ENCODE results near the gene DCAF6. TPM values are rescaled to one million over a fixed set of nuclear protein-coding genes. Genes with fewer than 3 reads are reported as not detected.

DCAF6 gene
- total RNA-seq, 1 donor from 2014 or later = 42.7 TPM

- Mint-ChIP-seq H3K27ac (no peak overlapping the region), H3K36me3 (ENCODE audit: insufficient read depth) (peaks cover 13% of the 10 kb centered on the region), H3K4me3 (ENCODE audit: low read depth) (no peak overlapping the region), H3K27me3 (no peaks in the 10 kb centered on the region), H3K9me3 (ENCODE audit: low read depth) (no peaks in the 10 kb centered on the region), H3K4me1 (ENCODE audit: low read depth) (no peaks in the 10 kb centered on the region)
- no peak for TF ChIP-seq CTCF (IDR thresholded peaks at IDR 0.05; ENCODE audit: unreplicated experiment)
- DNase-seq (ENCODE audit: low spot score, unreplicated experiment) = no peak
Observed at GRCh38 chr1:168099337-168099801, 162.9 kb downstream of the DCAF6 start.

- no peak for DNase-seq (ENCODE audit: low spot score, unreplicated experiment)
- no peaks in the 10 kb centered on the region for H3K9me3 Mint-ChIP-seq (ENCODE audit: low read depth)
- no peak overlapping the region for H3K27ac Mint-ChIP-seq
- H3K27me3 Mint-ChIP-seq = no peaks in the 10 kb centered on the region
- no peak for TF ChIP-seq CTCF (IDR thresholded peaks at IDR 0.05; ENCODE audit: unreplicated experiment)
- no peaks in the 10 kb centered on the region for H3K4me1 Mint-ChIP-seq (ENCODE audit: low read depth)
- no peak overlapping the region for H3K4me3 Mint-ChIP-seq (ENCODE audit: low read depth)
- H3K36me3 Mint-ChIP-seq (ENCODE audit: insufficient read depth) = peaks cover 9% of the 10 kb centered on the region
Observed at GRCh38 chr1:168100315-168101002, 164.0 kb downstream of the DCAF6 start.

DNA sequence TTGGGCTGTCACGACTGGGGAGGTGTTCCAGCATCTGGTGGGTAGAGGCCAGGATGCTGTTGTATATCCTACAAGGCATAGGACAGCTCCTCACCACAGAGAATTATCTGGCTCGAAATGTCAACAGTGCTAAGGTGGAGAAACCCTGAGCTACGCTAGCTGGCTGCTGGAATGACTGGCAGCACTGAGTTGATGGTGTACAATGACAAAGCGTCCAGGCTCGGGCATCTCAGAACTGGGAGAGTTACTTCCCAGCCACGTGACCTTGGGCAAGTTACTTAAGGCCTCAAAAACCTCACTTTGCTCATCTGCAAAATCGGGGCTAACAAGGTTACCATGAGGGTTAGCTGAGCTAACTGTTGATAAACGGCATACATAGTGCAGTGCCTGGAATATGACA lies 164.9 kb downstream of the DCAF6 start:
- Mint-ChIP-seq H3K4me3 (ENCODE audit: low read depth) (no peak overlapping the region), H3K9me3 (ENCODE audit: low read depth) (no peaks in the 10 kb centered on the region), H3K27me3 (no peaks in the 10 kb centered on the region), H3K4me1 (ENCODE audit: low read depth) (no peaks in the 10 kb centered on the region), H3K27ac (no peak overlapping the region), H3K36me3 (ENCODE audit: insufficient read depth) (peaks cover 9% of the 10 kb centered on the region)
- TF ChIP-seq CTCF (IDR thresholded peaks at IDR 0.05; ENCODE audit: unreplicated experiment) = no peak
- no peak for DNase-seq (ENCODE audit: low spot score, unreplicated experiment)

- peaks cover 9% of the 10 kb centered on the region for H3K36me3 Mint-ChIP-seq (ENCODE audit: insufficient read depth)
- H3K4me1 Mint-ChIP-seq (ENCODE audit: low read depth) = peaks cover 6% of the 10 kb centered on the region
Observed at GRCh38 chr1:168102487-168102886, 166.0 kb downstream of the DCAF6 start.

DNA sequence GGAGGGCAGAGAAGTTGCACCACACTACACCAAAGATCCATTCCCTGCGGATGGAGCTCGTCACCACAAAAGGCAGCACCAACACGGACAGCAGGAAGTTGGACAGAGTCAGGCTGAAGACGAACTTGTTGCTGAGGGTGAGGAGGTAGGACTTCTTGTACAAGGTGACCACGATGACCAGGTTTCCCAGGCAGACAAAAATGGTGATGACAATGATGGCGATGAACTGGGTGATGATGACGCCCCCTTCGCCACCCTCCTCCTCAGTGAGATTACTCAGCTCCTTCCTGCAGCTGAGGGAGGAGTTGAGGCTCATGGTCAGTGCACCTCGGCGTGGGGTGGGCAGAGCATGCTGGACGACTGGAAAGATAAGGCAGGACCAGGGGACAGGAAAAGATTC lies 168.1 kb downstream of the DCAF6 start:
- no peak for DNase-seq (ENCODE audit: low spot score, unreplicated experiment)
- Mint-ChIP-seq H3K27me3 (no peaks in the 10 kb centered on the region), H3K4me3 (ENCODE audit: low read depth) (no peak overlapping the region), H3K9me3 (ENCODE audit: low read depth) (no peaks in the 10 kb centered on the region), H3K36me3 (ENCODE audit: insufficient read depth) (peaks cover 11% of the 10 kb centered on the region), H3K4me1 (ENCODE audit: low read depth) (peaks cover 6% of the 10 kb centered on the region), H3K27ac (no peak overlapping the region)
- TF ChIP-seq CTCF (IDR thresholded peaks at IDR 0.05; ENCODE audit: unreplicated experiment) = no peak

More at GRCh38 chr1:168102487-168102886, 166.0 kb downstream of the DCAF6 start:
- Mint-ChIP-seq H3K4me3 (ENCODE audit: low read depth) (no peak overlapping the region), H3K27ac (no peak overlapping the region), H3K9me3 (ENCODE audit: low read depth) (no peaks in the 10 kb centered on the region), H3K27me3 (no peaks in the 10 kb centered on the region)
- no peak for TF ChIP-seq CTCF (IDR thresholded peaks at IDR 0.05; ENCODE audit: unreplicated experiment)
- DNase-seq (ENCODE audit: low spot score, unreplicated experiment) = no peak
